A673 (cell line): ENCODE measurements around the gene CNOT10. TPM values are rescaled to one million over a fixed set of nuclear protein-coding genes. Genes with fewer than 3 reads are reported as not detected.

ENCODE experiments used
- BruUV-seq: library from RNA; stranded (reverse); fragments of 400-500 nt; replicated peaks from 2 replicates; lab custom pipeline; 2021; lab: Mats Ljungman, UMichigan
- CTCF ChIA-PET: fragments of 300-600 bp; sonication (Branson Sonifier 250); formaldehyde crosslinking; loops from one replicate; lab custom pipeline; 2022; ENCODE audit warnings: antibody characterized with exemption; lab: Charles Lee
- POLR2A ChIA-PET: fragments of 300-600 bp; sonication (Branson Sonifier 250); formaldehyde crosslinking; loops from one replicate; lab custom pipeline; 2022; ENCODE audit warnings: antibody characterized with exemption; ENCODE audit not compliant: low non-redundant PET; lab: Charles Lee
- DNase-seq: peaks from one replicate; pipeline ENCODE4 v3.0.0-alpha.2; 2015; ENCODE audit warnings: low spot score
- H3K27ac ChIP-seq: fragments of 200-600 bp; sonication (generic); 2 replicates; pipeline ENCODE4 v1.5.1; 2016; ENCODE audit warnings: mixed run types, low read depth, mild to moderate bottlenecking, mixed read lengths, antibody characterized with exemption, low read length; ENCODE audit not compliant: poor library complexity, severe bottlenecking
- H3K27me3 ChIP-seq: fragments of 200-600 bp; sonication (generic); replicated peaks from 2 replicates; pipeline ENCODE4 v1.6.1; 2017; ENCODE audit warnings: mixed run types, low read depth, mild to moderate bottlenecking, mixed read lengths, antibody characterized with exemption, low read length; ENCODE audit not compliant: insufficient read depth, poor library complexity
- H3K36me3 ChIP-seq: fragments of 200-600 bp; sonication (generic); 2 replicates; pipeline ENCODE4 v1.6.1; 2016; ENCODE audit warnings: mixed run types, mild to moderate bottlenecking, mixed read lengths, antibody characterized with exemption, low read length; ENCODE audit not compliant: insufficient read depth, poor library complexity, severe bottlenecking
- H3K4me1 ChIP-seq: fragments of 200-600 bp; sonication (generic); 2 replicates; pipeline ENCODE4 v1.6.1; 2017; ENCODE audit warnings: mixed run types, mild to moderate bottlenecking, mixed read lengths, antibody characterized with exemption, low read length; ENCODE audit not compliant: insufficient read depth, poor library complexity, severe bottlenecking
- H3K4me3 ChIP-seq: fragments of 200-600 bp; sonication (generic); 2 replicates; pipeline ENCODE4 v1.5.1; 2016; ENCODE audit warnings: low read depth, mixed run types, mild to moderate bottlenecking, mixed read lengths, low read length; ENCODE audit not compliant: poor library complexity, severe bottlenecking
- H3K9me3 ChIP-seq: fragments of 200-600 bp; sonication (generic); 2 replicates; pipeline ENCODE4 v1.6.1; 2016; ENCODE audit warnings: mixed run types, low read depth, mild to moderate bottlenecking, mixed read lengths, antibody characterized with exemption, low read length; ENCODE audit not compliant: poor library complexity, severe bottlenecking
- EZH2 ChIP-seq: fragments of 200-600 bp; sonication (generic); IDR thresholded peaks from 2 replicates; pipeline ENCODE4 v1.6.1; 2017; ENCODE audit warnings: borderline replicate concordance, low read depth, mild to moderate bottlenecking, mixed read lengths, antibody characterized with exemption, low read length; ENCODE audit not compliant: poor library complexity, severe bottlenecking
- intact Hi-C: fragments of 100-400 bp; cut with micrococcal nuclease; formaldehyde crosslinking; loops from one replicate; pipeline ENCODE4 v1.10.0; 2022; ENCODE audit not compliant: unreplicated experiment
- total RNA-seq: library from RNA; stranded (reverse); gene quantifications from 2 replicates; pipeline ENCODE4 v1.2.3, GENCODE V29; 2021
- TF ChIP-seq, protein P1 (sequence below): fragments of 300-800, 200-600 bp; sonication (generic); conservative IDR thresholded peaks from 2 replicates; pipeline ENCODE4 v1.5.1; 2017; ENCODE audit warnings: low read depth, mild to moderate bottlenecking, antibody characterized with exemption, low read length, moderate library complexity, mixed read lengths

Gene CNOT10
- total RNA-seq, 1 experiment from 2014 or later, result 47.8 TPM

DNA sequence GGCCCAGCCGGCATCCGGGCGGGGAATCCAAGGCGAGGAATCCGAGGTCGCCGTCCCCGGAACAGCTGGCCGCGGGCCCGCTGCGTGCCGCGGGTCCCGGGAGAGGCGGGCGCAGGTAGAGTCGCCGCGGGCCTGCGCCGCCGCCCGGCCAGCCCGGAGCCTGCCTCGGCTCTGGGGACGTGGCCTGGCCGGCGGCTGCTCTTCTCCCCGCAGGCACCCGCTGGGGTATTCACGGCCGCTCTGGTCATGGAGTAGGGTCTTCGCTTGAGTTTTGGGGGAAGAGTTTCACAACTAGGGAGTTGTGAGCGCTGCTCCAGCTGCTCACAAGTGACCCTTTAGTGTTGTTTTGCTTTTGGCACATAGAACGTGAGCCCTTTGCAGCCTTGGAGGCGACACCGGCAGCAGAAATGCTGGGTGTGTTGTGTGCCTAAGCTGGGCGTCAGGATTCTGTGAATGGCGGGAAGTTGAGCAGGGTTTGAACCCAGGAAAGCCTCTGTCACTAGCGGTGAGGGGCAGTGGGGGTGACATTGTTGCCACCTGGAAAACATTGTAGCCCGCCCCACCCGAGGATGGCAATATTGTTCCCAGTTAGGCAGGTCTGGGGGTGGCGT, 136.8 kb downstream of the CNOT10 start:
- Histone ChIP-seq H3K27ac (no peak overlapping the region), H3K9me3 (peaks cover 10% of the 10 kb centered on the region), H3K27me3 (peaks cover 62% of the 10 kb centered on the region), H3K4me1 (peaks cover 4% of the 10 kb centered on the region), H3K4me3 (no peak overlapping the region), H3K36me3 (no peaks in the 10 kb centered on the region)
- TF ChIP-seq, protein P1, sequence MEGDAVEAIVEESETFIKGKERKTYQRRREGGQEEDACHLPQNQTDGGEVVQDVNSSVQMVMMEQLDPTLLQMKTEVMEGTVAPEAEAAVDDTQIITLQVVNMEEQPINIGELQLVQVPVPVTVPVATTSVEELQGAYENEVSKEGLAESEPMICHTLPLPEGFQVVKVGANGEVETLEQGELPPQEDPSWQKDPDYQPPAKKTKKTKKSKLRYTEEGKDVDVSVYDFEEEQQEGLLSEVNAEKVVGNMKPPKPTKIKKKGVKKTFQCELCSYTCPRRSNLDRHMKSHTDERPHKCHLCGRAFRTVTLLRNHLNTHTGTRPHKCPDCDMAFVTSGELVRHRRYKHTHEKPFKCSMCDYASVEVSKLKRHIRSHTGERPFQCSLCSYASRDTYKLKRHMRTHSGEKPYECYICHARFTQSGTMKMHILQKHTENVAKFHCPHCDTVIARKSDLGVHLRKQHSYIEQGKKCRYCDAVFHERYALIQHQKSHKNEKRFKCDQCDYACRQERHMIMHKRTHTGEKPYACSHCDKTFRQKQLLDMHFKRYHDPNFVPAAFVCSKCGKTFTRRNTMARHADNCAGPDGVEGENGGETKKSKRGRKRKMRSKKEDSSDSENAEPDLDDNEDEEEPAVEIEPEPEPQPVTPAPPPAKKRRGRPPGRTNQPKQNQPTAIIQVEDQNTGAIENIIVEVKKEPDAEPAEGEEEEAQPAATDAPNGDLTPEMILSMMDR, result no peak
- no peak for TF ChIP-seq EZH2
- no TSS peak for BruUV-seq
- no peak for DNase-seq
- ChIA-PET POLR2A (no interaction called here), CTCF (no interaction called here)
- intact Hi-C loops, result no loop called here

DNA sequence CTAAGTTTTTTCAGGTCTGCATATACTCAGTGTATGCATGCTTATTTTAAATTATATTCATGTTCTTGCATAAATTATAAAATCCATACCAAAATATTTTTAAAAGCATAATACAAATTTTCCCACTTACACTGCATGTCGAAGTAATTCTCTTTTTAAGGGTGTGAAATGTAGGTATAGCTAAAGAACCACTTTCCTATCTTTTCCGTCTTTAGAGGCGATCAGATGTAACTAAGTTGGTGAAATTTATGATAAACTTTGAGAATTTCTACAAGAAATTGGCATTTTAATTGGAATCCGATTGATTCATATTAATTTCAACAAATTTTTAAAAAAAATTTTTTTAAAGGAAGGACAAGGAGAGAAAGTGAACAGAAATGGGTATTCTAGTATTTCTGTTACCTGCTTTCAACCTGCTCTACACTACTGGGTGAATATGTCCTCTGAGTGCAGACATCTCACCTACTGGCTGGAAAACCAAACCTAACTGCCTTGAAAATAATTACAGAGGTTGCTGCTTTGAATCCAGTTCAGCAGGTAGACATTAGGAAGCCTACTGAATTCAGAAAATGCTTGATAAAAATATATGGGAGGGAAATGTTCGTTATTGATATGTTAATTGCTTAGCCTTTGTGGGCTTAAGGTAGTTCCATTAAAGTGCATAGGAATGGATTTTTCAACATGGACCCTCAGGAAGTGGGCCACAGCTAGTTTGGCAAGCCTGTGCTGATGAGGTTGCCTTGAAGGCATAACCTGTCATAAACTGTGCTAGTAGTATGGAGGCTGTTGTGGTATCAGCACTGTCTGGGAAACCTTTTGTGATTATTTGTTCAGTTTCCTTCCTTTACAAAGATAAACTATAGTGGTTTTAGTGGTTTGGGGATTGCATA, 137.9 kb downstream of the CNOT10 start:
- BruUV-seq, result no TSS peak
- TF ChIP-seq EZH2, result no peak
- TF ChIP-seq, protein P1, result no peak
- POLR2A ChIA-PET, result no interaction called here
- peaks cover 51% of the 10 kb centered on the region for H3K27me3 ChIP-seq
- DNase-seq, result no peak
- H3K9me3 ChIP-seq, result peaks cover 10% of the 10 kb centered on the region
- no peak overlapping the region for H3K27ac ChIP-seq
- no peaks in the 10 kb centered on the region for H3K4me1 ChIP-seq
- no peaks in the 10 kb centered on the region for H3K36me3 ChIP-seq
- CTCF ChIA-PET, result no interaction called here
- no peak overlapping the region for H3K4me3 ChIP-seq
- intact Hi-C loops, result no loop called here

Other genes starting within 250 kb of the CNOT10 start
- gene CMTM6, start 182.3 kb upstream of the CNOT10 start, total RNA-seq, result 30.5 and 32.3 TPM in 2 replicates
- 66.5 and 73.1 TPM in 2 replicates for gene DYNC1LI1, start 114.3 kb upstream of the CNOT10 start, total RNA-seq
- gene TRIM71, start 132.8 kb downstream of the CNOT10 start, total RNA-seq, result 0.30 and 0.39 TPM in 2 replicates